Activated T-cell treated with anti-CD3 and anti-CD28 coated beads, Interleukin-2, amount 50 U/mL, for 1 hour (primary cell): Measurements from ENCODE around the gene RBP5.

ENCODE experiments used
- DNase-seq: peaks from one replicate; pipeline ENCODE4 v3.0.0-alpha.2; 2020

The RBP5 gene, protein sequence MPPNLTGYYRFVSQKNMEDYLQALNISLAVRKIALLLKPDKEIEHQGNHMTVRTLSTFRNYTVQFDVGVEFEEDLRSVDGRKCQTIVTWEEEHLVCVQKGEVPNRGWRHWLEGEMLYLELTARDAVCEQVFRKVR

DNA sequence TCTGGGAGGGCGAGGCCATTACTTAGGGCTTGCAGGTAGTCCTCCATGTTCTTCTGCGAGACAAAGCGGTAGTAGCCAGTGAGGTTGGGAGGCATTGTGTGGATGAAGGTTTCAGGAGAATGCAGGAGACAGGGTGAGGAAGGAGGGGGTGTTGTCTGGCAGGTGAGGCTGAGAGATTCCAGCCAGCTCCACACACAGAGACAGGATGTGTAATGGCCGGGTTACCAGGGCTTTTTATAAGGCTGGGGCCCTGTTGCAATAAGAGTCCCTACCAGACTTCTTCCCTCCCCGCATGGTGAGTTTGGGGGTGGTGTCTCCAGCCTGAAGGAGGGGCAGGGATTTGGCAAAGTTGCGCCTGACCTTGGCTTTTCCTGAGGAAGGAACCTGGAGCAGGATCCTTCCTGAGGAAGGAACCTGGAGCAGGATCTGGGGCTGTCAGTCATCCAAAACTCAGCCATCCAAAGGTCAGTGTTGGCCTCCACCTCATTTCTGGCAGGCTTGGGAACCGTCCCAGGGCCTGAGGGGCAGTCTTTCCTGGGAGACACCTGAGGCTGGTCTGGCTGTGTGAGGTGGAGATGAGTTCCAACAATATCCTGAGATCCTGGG is at the start of gene RBP5:
Gene RBP5 (minus strand): TSS at position 209 of the 606 bp plus-strand sequence. CDS start 114 bp downstream, at position 95.
- no peak for DNase-seq

DNA sequence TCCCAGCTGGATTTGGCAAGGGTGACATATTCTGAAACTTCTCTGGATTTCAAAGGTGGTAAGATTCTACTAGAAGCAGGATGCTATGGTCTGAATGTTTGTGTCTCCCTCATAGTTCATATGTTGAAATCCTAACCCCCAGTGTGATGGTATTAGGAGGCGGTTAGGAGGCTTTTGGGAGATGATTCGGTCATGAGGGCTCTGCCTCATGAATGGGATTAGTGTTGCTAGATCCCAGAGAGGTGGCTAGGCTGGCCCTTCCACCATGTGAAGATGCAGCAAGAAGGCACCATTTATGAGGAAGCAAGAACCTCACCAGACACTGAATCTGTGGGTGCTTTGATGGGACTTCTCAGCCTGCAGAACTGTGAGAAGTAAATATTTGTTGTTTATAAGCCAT is 49.8 kb upstream of the RBP5 start:
- no peak for DNase-seq

DNA sequence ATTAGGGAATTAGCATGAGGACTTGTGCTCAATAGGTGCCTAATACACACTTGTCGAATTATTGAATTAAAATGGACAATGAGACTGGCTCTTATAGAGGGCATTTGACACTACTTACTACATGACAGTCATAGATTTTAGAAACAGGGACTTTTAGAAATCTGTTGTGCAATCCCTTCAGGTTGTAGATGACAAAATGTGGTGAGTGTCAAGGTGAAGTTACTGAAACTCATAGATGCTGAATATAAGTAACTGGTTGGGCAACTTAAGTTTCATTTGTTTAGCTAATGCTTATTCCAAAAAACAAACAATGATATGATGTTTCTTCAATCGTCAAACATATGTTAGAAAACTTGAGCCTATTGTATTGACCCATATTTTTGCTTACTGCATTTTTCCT is 47.9 kb upstream of the RBP5 start:
- no peak for DNase-seq

DNA sequence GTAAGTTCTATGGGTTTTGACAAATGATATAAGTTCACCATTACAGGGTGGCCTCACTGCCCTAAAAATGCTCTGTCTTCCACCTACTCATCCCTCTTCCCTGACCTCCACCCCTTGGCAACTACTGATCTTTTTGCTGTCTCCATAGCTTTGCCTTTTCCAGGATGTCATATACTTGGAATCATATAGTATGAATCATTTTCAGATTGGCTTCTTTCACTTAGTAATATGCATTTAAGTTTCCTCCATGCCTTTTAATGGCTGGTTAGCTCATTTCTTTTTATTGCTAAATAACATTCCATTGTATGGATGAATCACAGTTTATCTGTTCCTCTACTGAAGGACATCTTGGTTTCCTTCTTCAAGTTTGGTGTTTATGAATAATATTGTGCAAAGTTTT is 46.8 kb upstream of the RBP5 start:
- DNase-seq, result no peak

DNA sequence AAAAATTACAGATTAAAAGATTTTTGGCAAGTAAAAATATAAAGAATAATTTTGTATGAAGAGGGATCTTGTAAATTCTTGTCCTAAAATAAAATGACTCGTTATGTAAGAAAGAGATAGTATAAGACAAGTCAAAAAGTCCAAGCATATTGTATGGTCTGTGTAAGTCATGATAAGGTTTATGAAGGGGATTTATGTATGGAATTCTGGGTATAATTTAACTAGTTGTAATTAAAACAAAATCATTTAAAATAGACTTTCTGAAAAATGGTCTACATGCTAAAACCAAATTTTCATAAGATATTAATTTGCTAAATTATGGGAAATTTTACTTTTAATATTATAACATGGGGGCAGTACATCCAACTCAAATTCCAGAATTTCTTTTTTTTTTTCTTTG is 43.2 kb upstream of the RBP5 start:
- no peak for DNase-seq

DNA sequence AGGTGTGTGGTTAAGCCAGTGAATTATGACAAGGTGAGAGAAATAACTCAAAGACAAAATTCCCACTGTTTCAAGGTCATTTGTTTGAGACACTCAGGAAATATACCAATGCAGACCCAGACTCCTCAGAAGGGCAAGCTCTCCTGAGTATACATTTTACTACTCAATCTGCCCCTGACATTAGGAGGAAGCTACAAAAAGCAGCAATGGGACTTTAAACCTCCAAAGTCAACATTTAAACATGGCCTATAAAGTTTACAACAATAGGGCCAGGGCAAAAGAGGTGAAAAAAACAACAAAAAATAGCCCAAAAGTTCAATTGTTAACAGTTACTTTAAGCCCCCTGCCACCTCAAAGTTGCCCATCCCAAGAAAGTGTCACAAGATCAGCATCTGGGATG is 41.3 kb upstream of the RBP5 start:
- no peak for DNase-seq

DNA sequence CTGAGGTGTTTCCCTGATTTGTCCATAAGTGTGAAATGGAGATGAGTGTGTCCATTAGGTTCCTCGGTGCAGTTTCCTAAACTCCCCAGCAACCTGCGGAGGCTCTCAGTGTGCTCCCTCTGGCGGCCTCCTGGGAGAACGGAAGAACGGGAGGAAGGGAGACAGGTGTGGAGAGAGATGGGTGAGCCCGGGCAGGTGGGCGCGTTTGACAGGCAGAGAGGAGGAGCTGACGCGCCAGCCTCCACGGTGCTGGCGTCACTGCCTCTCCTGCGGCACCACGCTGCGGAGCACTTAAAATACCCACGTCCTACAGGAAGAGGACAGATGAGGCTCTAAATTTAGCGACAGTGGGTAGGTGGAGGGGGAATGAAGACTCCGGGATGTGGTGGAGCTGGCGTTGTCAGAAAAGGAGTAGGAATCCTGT is 34.0 kb upstream of the RBP5 start:
- peak; percentile 32 for DNase-seq

DNA sequence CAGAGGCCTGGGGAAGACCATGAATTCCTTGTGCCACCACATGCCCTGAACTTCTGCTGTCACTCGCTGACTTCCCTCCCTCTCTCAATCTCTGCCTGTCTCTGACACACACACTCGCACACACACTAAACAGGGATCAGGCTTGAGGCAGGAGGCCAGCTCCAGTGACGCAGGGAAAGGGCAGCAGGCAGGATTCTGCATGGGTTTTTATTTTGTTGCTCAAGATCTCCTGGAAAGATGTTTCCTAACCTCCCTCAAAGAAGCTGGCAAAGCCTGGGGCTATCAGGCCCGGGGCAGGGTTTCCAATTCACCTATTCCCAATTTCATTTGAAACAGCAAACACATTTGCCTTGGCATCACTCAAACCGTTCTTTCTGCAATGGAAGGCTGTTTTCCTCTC is 33.1 kb upstream of the RBP5 start:
- no peak for DNase-seq

DNA sequence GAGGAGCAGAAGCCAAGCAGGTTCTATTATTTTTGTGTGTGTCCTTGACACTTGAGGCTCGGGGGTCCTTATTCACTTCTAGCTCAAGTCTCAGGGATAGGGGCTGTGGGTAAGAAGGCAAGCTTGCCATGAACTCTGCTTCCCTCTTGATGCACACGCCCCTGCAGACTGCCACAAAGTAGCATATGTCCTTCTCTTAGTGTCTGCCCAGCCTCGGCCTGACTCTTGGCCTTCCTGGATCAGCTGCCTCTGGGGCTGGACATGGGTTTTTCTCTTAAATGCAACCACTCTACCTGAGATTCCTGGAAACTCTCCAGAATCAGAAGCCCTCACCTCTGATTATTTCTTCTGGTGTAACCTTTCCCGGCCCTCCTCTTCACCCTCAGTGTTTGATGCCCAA is 32.6 kb upstream of the RBP5 start:
- DNase-seq, result no peak

DNA sequence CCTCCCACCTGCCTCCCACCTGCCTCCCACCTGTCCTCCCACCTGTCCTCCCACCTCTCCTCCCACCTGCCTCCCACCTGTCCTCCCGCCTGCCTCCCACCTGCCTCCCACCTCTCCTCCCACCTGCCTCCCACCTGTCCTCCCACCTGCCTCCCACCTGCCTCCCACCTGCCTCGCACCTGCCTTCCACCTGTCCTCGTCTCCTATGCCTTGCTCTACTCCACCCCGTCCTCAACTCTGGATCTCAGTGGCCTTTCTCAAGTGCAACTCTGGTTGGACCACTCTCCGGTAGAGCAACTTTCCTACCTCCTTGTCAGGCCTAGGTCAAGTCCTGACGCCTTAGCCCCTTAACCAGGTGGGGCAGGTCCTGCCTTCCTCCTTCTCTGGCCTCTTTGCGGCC is 31.5 kb upstream of the RBP5 start:
- DNase-seq, result no peak

DNA sequence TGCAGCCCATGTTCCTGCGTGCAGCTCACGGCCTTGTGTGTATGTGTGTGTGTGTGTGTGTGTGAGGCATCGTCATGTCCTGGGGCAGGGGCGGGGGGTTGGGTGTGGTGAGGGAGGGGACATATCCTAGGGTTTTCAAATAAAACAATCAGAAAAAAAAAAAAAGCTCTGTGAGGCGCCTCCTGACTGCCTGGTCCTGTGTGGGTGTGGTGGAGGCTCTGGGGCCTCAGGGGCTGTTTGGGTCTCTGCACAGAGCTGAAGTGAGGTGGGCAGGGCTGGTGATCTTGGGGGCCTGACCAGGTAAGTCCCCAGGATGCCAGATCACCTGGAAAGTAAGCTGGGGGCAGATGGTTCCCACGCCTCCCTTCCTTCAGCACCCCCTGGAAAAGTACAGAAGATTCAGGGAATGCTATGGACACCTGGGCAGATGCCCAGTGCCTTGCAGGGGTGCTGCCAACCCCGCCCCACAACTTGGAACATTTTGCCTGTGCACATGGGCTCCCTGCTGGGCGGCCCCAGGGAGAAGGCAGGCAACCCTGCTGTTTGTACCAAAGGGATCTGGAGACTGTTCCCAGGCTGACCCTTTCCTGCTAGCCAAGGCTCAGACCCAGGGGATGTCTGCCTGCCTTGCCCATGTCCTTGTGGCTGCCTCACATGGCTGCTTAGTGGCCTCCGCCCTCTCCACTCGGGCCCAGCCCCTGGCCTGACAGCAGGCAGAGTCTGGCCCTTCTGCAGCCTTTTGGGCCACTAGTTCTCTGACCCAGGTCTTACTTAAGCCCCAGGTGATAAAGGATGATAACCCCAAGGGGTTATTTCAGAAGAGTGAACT is 30.3 kb upstream of the RBP5 start:
- no peak for DNase-seq

DNA sequence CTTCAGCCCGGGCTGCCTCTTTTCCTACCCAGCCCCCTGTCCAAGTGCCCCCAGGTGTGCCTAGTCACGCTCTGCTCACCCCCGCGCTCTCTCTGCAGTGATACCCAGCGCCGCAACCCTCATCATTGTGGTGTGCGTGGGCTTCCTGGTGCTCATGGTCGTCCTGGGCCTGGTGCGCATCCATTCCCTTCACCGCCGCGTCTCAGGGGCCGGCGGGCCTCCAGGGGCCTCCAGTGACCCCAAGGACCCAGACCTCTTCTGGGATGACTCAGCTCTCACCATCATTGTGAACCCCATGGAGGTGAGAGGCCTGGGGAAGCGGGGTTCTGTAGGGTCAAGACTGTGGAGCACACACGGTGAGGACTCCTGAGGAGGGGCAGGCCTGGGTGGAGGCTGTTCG is 28.7 kb upstream of the RBP5 start:
- no peak for DNase-seq

DNA sequence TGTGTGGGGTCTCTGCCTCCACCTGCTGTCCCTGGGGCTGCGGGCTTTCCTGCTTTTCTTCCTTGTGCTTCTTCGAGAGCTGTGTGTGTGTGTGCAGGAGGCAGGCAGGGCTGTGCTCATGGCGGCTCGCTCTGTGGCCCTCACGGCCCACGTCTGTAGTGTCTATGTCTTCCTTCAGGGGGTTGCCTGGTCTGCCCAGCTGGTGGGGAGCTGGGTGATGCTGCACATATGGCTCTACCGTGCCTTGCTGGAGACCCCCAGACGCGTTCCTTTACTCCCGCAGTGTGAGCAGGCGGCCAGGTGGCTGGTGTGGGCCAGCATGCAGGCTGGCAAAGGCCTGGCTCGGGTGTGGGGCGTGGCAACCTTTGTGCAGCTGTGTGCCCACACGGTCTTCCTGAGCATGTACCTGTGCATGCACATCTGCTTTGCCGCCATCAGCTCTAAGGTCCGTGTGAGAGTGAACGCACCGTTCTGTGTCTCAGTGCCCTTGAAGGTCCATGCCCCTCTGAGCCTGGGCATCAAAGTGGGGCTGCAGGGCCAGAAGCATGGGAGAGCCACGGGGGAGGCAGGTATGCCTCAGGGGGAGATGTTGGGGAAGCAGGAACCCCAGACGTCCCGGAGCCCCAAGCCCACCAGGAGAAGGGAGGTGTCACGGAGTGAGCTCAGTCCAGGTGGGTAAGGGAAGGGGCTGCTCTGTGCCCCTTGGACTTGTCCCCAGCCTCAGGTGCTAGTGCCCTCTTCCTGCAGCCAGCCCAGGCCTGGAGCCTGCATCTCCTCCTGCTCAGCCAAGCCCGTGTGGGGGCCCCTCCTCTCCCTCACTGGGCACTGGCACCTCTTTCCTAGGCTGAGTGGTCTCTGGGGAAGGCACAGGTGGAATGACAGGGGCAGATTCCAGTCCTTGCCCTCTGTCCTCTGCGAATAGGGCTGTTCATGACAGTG is 27.8 kb upstream of the RBP5 start:
- DNase-seq, result no peak

DNA sequence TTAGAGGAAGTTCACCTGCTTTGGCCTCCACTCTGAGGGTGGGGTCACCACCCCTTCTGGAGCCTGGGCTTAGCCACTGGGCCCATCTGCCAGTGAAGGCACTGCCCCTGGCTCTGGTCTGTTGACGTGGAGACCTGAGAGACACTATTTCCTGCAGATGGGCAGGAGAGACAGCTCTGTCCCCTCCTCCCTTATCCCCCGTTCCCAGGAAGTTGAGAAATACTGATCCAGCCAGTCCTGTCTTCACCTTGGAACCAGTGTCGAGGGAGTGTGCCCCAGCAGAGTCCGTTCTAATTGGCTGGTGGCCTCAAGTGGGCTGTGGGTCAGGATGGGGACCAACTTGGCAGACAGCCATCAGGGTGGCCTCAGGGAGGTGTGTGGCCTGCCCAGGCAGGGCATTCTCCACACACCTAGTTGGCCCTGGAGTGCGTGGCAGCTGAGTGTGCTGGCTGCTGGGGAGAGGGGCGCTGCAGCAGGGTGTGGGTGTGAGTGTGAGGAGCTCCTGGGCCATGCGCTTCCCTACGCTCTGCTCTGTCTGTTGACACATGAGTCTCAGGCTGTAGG is 26.9 kb upstream of the RBP5 start:
- DNase-seq, result no peak

DNA sequence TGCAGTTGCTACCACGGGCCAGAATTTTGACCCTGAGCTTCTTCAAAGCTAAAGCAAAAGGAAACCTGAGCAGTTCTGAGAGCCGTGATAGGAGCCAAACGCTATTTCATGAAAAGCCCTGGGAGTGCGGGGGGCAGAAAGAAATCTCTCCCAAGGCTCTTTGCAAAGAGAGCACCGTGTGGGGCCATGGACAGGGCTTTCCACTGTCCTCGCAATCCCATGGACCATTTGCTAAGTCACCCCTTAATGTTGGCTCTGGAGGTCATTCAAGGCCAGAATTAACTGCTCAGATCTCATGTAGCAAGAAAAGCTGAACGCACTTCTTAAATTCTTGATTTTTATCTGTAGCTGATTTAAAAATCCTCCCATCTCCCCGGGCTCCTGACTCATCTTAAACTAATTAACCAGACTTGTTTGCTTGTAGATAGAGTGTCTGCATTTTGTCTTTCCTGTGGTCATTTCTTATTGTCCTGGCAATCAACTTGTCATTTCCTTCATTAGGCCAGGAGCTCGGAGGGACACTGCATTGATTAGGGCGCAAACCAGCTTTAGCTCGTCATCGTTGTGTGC is 26.3 kb upstream of the RBP5 start:
- no peak for DNase-seq

DNA sequence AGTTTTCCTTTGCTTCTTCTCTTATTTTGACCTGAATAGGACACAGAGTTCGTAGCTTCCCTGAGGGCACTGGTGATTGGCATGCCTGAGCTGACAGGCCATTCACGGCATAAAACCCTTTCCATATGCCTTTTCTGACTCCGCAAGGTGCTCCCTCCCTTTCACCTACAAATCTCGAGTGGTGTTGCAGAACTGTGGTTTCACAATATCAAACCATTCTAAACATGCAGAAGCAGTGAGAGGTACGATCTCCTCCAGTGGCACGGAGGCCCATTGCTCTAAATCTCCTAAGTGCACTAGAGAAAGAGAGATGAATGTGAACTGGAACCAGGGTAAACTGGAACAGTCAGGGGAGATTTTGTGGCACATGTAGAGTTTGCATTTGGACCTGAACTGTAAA is 25.4 kb upstream of the RBP5 start:
- no peak for DNase-seq

DNA sequence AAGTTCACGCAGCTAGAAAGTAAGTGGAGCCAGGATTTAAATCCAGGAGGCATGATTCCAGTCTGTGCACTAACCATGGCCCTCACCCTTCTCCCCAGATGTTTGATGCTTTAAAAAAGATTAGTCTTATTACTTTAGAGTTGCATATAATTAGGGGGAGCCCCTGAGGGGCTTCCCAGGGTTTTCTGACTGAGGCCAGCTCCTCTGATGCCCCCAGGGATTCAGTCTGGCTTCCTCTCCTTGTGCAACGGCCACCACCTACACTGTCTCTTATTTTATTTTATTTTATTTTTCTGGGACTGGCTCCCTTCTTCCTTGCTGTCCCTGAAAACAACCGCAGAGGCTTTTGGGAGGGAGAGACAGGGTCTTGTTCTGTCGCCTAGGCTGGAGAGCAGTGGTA is 24.1 kb upstream of the RBP5 start:
- no peak for DNase-seq

DNA sequence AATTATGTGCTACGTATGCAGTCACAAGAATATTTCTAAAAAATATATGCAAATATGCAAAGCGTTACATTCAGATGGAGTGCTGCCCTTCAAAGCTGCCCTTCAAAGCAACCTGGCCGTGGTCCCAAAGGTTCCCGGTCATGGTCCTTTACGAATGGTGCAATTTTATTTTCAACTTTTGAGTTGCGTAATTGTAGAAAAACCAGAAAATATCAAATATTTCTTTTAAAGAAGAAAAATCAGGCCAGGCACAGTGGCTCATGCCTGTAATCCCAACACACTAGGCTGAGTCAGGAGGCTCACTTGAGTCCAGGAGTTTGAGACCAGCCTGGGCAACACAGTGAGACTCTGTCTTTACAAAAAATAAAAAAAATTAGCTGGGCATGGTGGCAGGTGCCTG is 22.8 kb upstream of the RBP5 start:
- no peak for DNase-seq

DNA sequence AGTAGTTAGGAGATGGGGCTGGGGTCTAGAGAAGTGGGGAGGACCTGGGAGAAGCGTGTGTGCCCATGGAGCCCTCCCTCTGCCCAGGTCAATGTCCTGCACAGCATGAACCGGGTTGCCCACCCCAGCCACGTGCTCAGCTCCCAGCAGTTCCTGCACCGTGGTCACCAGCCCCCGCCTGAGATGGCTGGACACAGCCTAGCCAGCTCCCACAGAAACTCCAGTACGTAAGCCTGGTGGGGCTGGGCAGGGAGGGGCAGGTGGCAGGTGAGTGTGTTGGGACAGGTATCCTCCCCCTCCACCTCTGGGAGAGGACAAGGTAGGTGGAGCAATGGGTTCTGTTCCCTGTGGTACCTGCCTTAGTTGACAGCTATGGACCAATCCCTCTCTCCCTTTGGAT is 22.2 kb upstream of the RBP5 start:
- DNase-seq, result no peak

DNA sequence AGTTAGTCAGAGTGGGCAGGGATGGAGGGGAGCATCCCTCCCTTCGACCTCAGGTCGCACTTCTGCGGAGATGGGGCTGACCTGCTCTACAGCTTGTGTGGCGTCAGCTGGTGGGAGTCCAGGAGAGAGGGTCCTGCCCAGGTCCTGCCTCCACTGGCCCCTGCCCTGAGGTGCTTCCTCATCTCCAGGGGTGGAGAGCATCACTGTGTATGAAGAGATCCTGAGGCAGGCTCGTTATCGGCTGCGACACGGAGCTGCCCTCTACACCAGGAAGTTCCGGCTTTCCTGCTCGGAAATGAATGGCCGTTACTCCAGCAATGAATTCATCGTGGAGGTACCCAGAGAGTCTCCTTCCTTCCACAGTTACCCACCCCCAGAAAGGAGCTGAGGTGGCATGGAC is 21.7 kb upstream of the RBP5 start:
- DNase-seq, result no peak

DNA sequence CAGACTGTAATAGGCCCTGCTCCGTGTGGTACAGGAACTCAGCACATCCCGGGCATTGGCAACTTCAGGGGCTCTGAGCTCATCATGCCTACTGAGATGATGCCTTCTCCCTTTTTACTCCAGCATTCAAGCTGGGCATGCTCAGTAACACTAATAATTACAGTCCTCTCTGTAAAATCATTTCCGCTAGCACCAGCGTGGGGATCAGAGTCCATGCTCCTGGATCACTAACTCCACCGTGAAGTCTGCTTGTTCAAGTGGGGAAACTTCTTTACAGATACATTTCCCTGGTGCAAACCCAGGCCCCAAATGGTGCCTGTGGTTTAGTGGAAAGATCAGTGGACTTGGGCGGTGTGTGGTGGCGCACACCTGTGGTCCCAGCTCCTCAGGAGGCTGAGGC is 18.2 kb upstream of the RBP5 start:
- no peak for DNase-seq

DNA sequence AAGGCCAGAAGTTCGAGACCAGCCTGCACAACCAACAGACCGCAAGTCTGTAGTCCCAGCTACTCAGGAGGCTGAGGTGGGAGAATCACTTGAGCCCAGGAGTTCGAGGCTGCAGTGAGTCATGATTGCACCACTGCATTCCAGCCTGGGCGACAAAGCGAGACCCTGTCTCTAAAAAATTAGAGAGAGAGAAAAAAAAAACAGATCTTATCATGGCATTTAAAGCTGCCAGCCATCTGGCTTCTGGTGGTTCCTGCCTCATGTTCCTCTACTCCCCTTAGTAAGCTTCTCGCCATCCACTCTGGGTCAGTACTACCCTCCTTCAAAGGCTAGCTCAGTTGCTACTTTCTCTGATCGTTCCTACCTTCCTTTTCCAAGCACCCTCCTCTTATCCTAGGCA is 17.5 kb upstream of the RBP5 start:
- DNase-seq, result no peak

DNA sequence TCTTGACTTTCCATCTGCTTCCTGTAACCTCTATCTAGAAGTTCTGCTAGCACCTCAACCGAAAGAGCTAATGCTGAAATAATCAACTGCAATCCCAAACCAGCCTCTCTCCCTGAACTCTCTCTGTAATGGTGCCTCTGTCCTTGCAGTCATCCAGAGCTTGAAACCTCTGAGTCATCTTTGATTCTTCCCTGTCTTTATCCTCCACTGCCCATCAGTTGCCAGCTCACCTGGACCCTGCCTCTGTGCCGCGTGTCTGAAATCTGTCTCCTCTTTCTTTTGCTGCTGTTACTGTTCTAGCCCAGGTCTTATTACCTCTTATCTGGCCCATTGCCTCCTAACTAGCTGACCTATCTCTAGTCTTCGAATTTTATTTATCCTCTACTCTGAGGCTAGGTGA is 17.0 kb upstream of the RBP5 start:
- no peak for DNase-seq
